Gastrocnemius medialis (tissue), 4 donors: ENCODE measurements around the gene EPDR1. TPM values are rescaled to one million over a fixed set of nuclear protein-coding genes. Genes with fewer than 3 reads are reported as not detected.

Experiments used
- ATAC-seq, 2 donors: fragments of 150-250 bp; one replicate each; pipeline ENCODE4 v1.9.1; 2016
- DNase-seq, 2 donors: peaks; one replicate each; pipeline ENCODE4 v3.0.0-alpha.2; 2019
- H3K27ac ChIP-seq, 4 donors: fragments of 200-600 bp; sonication (generic); 1 replicate in 1 of 4; 2 replicates in 3 of 4; pipeline ENCODE4 v1.5.1; 2016 to 2018; ENCODE audit warnings: mild to moderate bottlenecking in 2 of 4, moderate library complexity in 1 of 4
- H3K27me3 ChIP-seq, 3 donors: fragments of 200-600 bp; sonication (generic) in 2 of 3; 1 replicate in 1 of 3; 2 replicates in 2 of 3; pipeline versions ENCODE4 v1.5.1 to v1.6.0; 2016 to 2019; ENCODE audit warnings: mild to moderate bottlenecking in 1 of 3, moderate library complexity in 1 of 3
- H3K36me3 ChIP-seq, 2 donors: fragments of 200-600 bp; sonication (generic) in 1 of 2; one replicate each; pipeline ENCODE4 v1.5.1; 2017 to 2018
- H3K4me1 ChIP-seq, 2 donors: fragments of 200-600 bp; sonication (generic) in 1 of 2; one replicate each; pipeline ENCODE4 v1.5.1; 2016 to 2017; ENCODE audit warnings: mild to moderate bottlenecking in 2 of 2
- H3K4me3 ChIP-seq, 4 donors: fragments of 200-600 bp; sonication (generic) in 3 of 4; 1 replicate in 1 of 4; 2 replicates in 3 of 4; pipeline ENCODE4 v1.5.1; 2016 to 2019; ENCODE audit warnings: mild to moderate bottlenecking in 2 of 4
- H3K9me3 ChIP-seq, 3 donors: fragments of 200-600 bp; sonication (generic) in 2 of 3; 1 replicate in 1 of 3; 2 replicates in 2 of 3; pipeline ENCODE4 v1.5.1; 2016 to 2019
- POLR2A ChIP-seq, 2 donors: fragments of 450-650 bp; IDR thresholded peaks; one replicate each; pipeline ENCODE4 v1.6.1; 2017; ENCODE audit warnings: antibody characterized with exemption in 2 of 2, mild to moderate bottlenecking in 2 of 2, moderate library complexity in 2 of 2
- in situ Hi-C, 4 donors: fragments of 200-750 bp; cut with MboI; loops; one replicate each; pipeline versions ENCODE4 v1.15.0 to v1.8.0; 2017; ENCODE audit warnings: low sequenced_read_pairs in 4 of 4
- intact Hi-C: fragments of 100-400 bp; cut with DNase I; formaldehyde crosslinking; loops from one replicate; pipeline ENCODE4 v1.15.1; 2023; ENCODE audit warnings: low total_unique reads
- total RNA-seq, 4 donors: library from RNA; depleted of rRNA; stranded (reverse); fragments of >200 nt; gene quantifications; one replicate each; pipeline versions ENCODE4 v1.1.0 to v1.2.3, GENCODE V29; 2016
- TF ChIP-seq, protein P1 (sequence below), 5 experiments: fragments of 450-650 bp in 3 of 5; fragments of 200-600 bp in 2 of 5; sonication (generic) in 2 of 5; IDR thresholded peaks in 4 of 5; conservative IDR thresholded peaks in 1 of 5; 1 replicate in 4 of 5; 2 replicates in 1 of 5; pipeline ENCODE4 v1.5.1; 2016 to 2019; ENCODE audit warnings: antibody characterized with exemption in 5 of 5, mild to moderate bottlenecking in 3 of 5, moderate library complexity in 3 of 5

The EPDR1 gene
- total RNA-seq, 4 donors from 2014 or later, result 32.2 to 60.2 (median 47.5) TPM

DNA sequence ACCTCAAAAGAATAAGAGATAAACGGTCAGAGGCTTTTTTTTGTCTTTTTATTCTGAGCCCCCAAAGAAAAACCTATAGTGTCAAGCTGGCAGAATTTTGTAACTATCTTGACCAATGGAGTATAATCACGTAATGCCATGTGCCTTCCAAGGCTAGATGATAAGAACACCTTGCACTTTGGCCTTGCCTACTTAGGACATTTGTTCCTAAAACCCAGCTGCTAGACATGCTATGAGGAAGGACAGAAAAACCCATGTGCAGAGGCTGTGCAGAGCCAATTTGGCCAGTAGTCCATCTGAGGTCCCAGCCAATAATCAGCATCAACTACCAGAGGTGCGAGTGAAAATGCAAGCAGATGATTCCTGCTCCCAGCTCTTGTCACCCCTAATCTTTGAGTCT lies 69.9 kb downstream of the EPDR1 start:
- DNase-seq, result no peak
- no peaks in the 10 kb centered on the region for H3K27me3 ChIP-seq
- no peak overlapping the region for H3K27ac ChIP-seq
- no peaks in the 10 kb centered on the region for H3K4me1 ChIP-seq
- ATAC-seq, result no peak
- no peaks in the 10 kb centered on the region for H3K9me3 ChIP-seq
- intact Hi-C loops (no loop called here), in situ Hi-C loops (no loop called here)
- no peak overlapping the region for H3K4me3 ChIP-seq
- no peaks in the 10 kb centered on the region for H3K36me3 ChIP-seq
- no peak for TF ChIP-seq POLR2A (IDR thresholded peaks at IDR 0.05)
- TF ChIP-seq, protein P1, sequence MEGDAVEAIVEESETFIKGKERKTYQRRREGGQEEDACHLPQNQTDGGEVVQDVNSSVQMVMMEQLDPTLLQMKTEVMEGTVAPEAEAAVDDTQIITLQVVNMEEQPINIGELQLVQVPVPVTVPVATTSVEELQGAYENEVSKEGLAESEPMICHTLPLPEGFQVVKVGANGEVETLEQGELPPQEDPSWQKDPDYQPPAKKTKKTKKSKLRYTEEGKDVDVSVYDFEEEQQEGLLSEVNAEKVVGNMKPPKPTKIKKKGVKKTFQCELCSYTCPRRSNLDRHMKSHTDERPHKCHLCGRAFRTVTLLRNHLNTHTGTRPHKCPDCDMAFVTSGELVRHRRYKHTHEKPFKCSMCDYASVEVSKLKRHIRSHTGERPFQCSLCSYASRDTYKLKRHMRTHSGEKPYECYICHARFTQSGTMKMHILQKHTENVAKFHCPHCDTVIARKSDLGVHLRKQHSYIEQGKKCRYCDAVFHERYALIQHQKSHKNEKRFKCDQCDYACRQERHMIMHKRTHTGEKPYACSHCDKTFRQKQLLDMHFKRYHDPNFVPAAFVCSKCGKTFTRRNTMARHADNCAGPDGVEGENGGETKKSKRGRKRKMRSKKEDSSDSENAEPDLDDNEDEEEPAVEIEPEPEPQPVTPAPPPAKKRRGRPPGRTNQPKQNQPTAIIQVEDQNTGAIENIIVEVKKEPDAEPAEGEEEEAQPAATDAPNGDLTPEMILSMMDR (IDR thresholded peaks at IDR 0.05 in 4 of 5, conservative IDR thresholded peaks at IDR 0.05 in 1 of 5), result no peak

DNA sequence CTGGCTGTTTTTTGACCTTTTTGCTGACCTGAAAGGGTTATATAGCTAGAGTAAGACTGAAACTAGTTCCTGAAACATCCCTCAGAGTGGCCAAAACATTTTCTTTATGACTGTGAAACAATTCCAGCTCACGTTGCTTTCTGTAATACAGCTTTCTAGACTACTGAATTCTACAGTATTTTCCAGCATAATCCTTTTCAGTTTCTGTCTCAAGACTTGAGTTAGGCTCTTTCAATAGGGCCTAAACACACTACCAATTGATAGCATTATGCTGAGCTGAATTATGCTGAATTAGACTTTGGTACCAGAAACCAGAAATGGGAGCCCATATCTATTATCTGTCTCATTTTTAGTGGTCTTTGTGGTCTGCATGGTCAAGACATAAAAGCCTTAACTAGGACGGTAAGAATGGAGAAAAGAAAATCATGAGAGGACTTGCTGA lies 72.6 kb downstream of the EPDR1 start:
- no peak for DNase-seq
- in situ Hi-C loops, result no loop called here

DNA sequence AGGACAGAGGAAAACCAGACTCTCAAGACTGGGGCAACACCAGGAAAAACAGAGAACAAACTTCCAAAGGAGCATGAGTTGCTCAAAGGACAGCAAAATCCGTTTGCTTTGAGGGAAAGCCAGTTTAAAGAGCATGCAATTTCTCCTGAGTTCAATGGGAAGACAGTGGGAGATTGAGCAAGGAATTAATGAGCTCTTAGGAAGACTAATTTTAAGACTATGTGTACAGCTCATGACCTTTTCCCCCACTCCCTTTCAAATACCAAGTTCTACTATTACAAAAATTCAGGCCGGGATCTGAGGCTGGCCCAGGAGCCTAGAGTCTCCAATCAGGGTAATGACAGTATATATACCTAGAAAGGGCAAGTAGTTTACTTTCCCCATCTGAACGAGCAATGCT lies 79.2 kb downstream of the EPDR1 start:
- TF ChIP-seq, protein P1 (IDR thresholded peaks at IDR 0.05 in 4 of 5, conservative IDR thresholded peaks at IDR 0.05 in 1 of 5), result no peak
- no peak for TF ChIP-seq POLR2A (IDR thresholded peaks at IDR 0.05)
- H3K27me3 ChIP-seq, result no peaks in the 10 kb centered on the region
- intact Hi-C loops (no loop called here), in situ Hi-C loops (no loop called here)
- H3K9me3 ChIP-seq, result no peaks in the 10 kb centered on the region
- ATAC-seq (peak; percentile 57 to 75), DNase-seq (no peak)
- H3K4me1 ChIP-seq, result peaks cover 21 to 31% of the 10 kb centered on the region in 2 donors
- peak overlapping the region; percentile 32 to 57 (median 48) for H3K27ac ChIP-seq
- no peaks in the 10 kb centered on the region for H3K36me3 ChIP-seq
- H3K4me3 ChIP-seq, result no peak overlapping the region

More for the DNA sequence above, 72.6 kb downstream of the EPDR1 start:
- intact Hi-C loops, result no loop called here
- Histone ChIP-seq H3K27ac (no peak overlapping the region), H3K4me3 (no peak overlapping the region), H3K36me3 (no peaks in the 10 kb centered on the region), H3K4me1 (no peaks in the 10 kb centered on the region), H3K27me3 (no peaks in the 10 kb centered on the region), H3K9me3 (no peaks in the 10 kb centered on the region)
- TF ChIP-seq, protein P1 (IDR thresholded peaks at IDR 0.05 in 4 of 5, conservative IDR thresholded peaks at IDR 0.05 in 1 of 5), result no peak
- TF ChIP-seq POLR2A (IDR thresholded peaks at IDR 0.05), result no peak
- ATAC-seq, result no peak

DNA sequence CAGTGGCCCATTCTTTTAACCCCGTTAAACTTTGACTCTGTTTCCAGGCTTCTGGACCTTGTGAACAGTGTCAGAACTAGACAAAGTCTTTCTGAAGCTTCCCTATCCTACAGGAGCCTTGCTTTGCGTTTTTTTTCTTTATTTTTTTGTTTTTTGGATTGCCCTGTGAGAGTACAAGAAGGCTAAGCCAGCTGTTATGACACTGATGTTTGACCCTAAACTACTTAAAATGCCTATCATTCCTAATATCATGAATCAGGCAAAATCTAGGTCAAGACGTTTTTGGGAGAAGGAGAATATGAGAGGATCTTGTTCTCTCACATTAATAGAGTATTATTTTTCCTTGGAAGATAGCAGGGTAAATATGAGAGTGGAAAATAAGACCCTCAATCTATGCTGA lies 79.8 kb downstream of the EPDR1 start:
- ATAC-seq (peak; percentile 70), DNase-seq (no peak)
- H3K27ac ChIP-seq, result peak overlapping the region; percentile 32 to 57 (median 48)
- no peaks in the 10 kb centered on the region for H3K27me3 ChIP-seq
- in situ Hi-C loops, result no loop called here
- intact Hi-C loops, result no loop called here
- TF ChIP-seq, protein P1 (IDR thresholded peaks at IDR 0.05 in 4 of 5, conservative IDR thresholded peaks at IDR 0.05 in 1 of 5), result no peak
- TF ChIP-seq POLR2A (IDR thresholded peaks at IDR 0.05), result no peak
- peaks cover 21 to 31% of the 10 kb centered on the region in 2 donors for H3K4me1 ChIP-seq
- H3K4me3 ChIP-seq, result no peak overlapping the region
- H3K36me3 ChIP-seq, result no peaks in the 10 kb centered on the region
- H3K9me3 ChIP-seq, result no peaks in the 10 kb centered on the region

Other genes starting within 250 kb of the EPDR1 start
- not detected for gene GPR141, start 236.9 kb upstream of the EPDR1 start, total RNA-seq
- not detected for gene NME8, start 72.0 kb upstream of the EPDR1 start, total RNA-seq
- under 1 TPM in 3 of 4 donors, not detected in 1; 0.24 to 0.98 (median 0.71) TPM for gene SFRP4, start 3.8 kb upstream of the EPDR1 start, total RNA-seq